Ovary (tissue), 3 donors: ENCODE measurements around the gene ICA1.

Source experiments
- CTCF ChIP-seq, 3 donors: fragments of 450-650 bp in 2 of 3; fragments of 200-600 bp in 1 of 3; IDR thresholded peaks; one replicate each; pipeline versions ENCODE4 v1.5.1 to v1.8.0; 2016 to 2022; ENCODE audit warnings: antibody characterized with exemption in 3 of 3, mild to moderate bottlenecking in 1 of 3
- EP300 ChIP-seq: sonication (generic); formaldehyde crosslinking; IDR thresholded peaks from one replicate; pipeline ENCODE4 v1.6.1; 2017; ENCODE audit warnings: antibody characterized with exemption
- donor health status: DM: no; HTN: no; CAD: no.

GRCh38 chr7:8259586-8260222 is 2.3 kb downstream of the ICA1 start:
- TF ChIP-seq CTCF (IDR thresholded peaks at IDR 0.05), result no peak
- TF ChIP-seq EP300, result no peak
